Endothelial cell of hepatic sinusoid (primary cell): ENCODE data around the gene ADAMTS1.

Experiments used
- in situ Hi-C: cut with HindIII; loops from 2 replicates; pipeline ENCODE4 v1.10.0; 2017; ENCODE audit warnings: low sequenced_read_pairs

The ADAMTS1 gene

GRCh38 chr21:26846036-26846931 lies 1.1 kb upstream of the ADAMTS1 start:
- in situ Hi-C loops: no loop called here

GRCh38 chr21:26845759-26846035 lies 488 bp upstream of the ADAMTS1 start:
- in situ Hi-C loops: no loop called here

- in situ Hi-C loops: no loop called here
Observed at GRCh38 chr21:26844258-26845065, 747 bp downstream of the ADAMTS1 start.

- in situ Hi-C loops: no loop called here
Observed at GRCh38 chr21:26843933-26844257, 1.3 kb downstream of the ADAMTS1 start.

- in situ Hi-C loops: no loop called here
Observed at GRCh38 chr21:26842974-26843932, 2.0 kb downstream of the ADAMTS1 start.

GRCh38 chr21:26842300-26842699 lies 2.9 kb downstream of the ADAMTS1 start:
- in situ Hi-C loops: no loop called here

- in situ Hi-C loops: no loop called here
Observed at GRCh38 chr21:26840912-26841311, 4.3 kb downstream of the ADAMTS1 start.

GRCh38 chr21:26840201-26840600 lies 5.0 kb downstream of the ADAMTS1 start:
- in situ Hi-C loops: no loop called here

- in situ Hi-C loops: no loop called here
Observed at GRCh38 chr21:26837539-26837938, 7.7 kb downstream of the ADAMTS1 start.

GRCh38 chr21:26836528-26836927 lies 8.7 kb downstream of the ADAMTS1 start:
- in situ Hi-C loops: no loop called here

- in situ Hi-C loops: no loop called here
Observed at GRCh38 chr21:26835714-26836265, 9.4 kb downstream of the ADAMTS1 start.

- in situ Hi-C loops: no loop called here
Observed at GRCh38 chr21:26835027-26835713, 10.0 kb downstream of the ADAMTS1 start.

GRCh38 chr21:26834181-26834905 lies 10.9 kb downstream of the ADAMTS1 start:
- in situ Hi-C loops: no loop called here

- in situ Hi-C loops: no loop called here
Observed at GRCh38 chr21:26833460-26833939, 11.7 kb downstream of the ADAMTS1 start.

- in situ Hi-C loops: no loop called here
Observed at GRCh38 chr21:26833011-26833410, 12.2 kb downstream of the ADAMTS1 start.

- in situ Hi-C loops: no loop called here
Observed at GRCh38 chr21:26832546-26832945, 12.7 kb downstream of the ADAMTS1 start.

GRCh38 chr21:26826801-26827200 lies 18.4 kb downstream of the ADAMTS1 start:
- in situ Hi-C loops: no loop called here

- in situ Hi-C loops: no loop called here
Observed at GRCh38 chr21:26820509-26820908, 24.7 kb downstream of the ADAMTS1 start.

GRCh38 chr21:26819740-26820324 lies 25.4 kb downstream of the ADAMTS1 start:
- in situ Hi-C loops: no loop called here
